DMS114 treated with DMSO at 0.1 percent for 48 hours (cell line): ENCODE measurements around the gene HIP1.
"Not testable (repeated sequence)": the region's sequence is repeated elsewhere in the genome, so short reads cannot be mapped to it uniquely, and the experiment has no call there.

Experiments used
- DNase-seq: peaks from one replicate; lab custom pipeline; 2025; ENCODE audit not compliant: unreplicated experiment; lab: John Stamatoyannopoulos, UW

Gene HIP1

DNA sequence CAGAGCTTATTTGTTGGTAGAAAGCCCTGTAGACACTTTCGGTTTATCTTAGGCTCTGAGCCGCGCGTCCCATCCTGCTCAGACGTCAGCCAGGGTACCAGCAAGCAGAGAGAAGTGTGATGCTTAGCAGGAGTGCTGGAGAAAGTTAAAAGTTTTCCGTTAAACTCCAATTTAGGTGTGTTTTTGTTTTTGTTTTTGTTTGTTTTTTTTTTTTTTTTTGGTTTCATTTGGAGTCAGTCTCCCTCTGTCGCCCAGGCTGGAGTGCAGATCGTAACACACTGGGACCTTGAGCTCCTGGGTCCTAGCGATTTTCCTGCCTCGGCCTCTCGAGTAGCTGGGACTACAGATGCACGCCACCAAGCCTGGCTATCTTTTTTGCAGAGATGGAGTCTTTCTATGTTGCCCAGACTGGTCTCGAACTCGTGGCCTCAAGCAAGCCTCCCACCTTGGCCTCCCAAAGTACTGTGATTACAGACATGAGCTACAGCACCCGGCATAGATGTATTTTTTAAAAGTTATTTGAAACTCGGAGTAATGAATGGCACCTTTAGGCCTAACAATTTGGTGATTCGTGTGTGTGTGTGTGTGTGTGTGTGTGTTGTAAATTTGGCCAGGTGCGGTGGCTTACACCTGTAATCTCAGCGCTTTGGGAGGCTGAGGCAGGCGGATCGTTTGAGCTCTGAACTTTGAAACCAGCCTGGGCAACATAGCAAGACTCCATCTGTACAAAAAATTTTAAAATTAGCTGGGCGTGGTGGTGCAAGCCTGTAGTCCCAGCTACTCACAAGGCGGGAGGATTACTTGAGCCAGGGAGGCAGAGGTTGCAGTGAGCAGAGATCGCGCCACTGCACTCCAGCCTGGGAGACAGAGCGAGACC, 1.3 kb upstream of the HIP1 start:
- DNase-seq: peak; percentile 44

GRCh38 chr7:75738975-75739795, 444 bp upstream of the HIP1 start:
- peak; percentile 86 for DNase-seq

- DNase-seq: no peak
These were observed 711 bp downstream of the HIP1 start for GRCh38 chr7:75737856-75738603.

- no peak for DNase-seq
These were observed 3.0 kb downstream of the HIP1 start for GRCh38 chr7:75735581-75736350.

GRCh38 chr7:75734586-75735458, 3.9 kb downstream of the HIP1 start:
- no peak for DNase-seq

- no peak for DNase-seq
These were observed 5.7 kb downstream of the HIP1 start for GRCh38 chr7:75732764-75733630.

- no peak for DNase-seq
These were observed 6.7 kb downstream of the HIP1 start for GRCh38 chr7:75732016-75732521.

DNA sequence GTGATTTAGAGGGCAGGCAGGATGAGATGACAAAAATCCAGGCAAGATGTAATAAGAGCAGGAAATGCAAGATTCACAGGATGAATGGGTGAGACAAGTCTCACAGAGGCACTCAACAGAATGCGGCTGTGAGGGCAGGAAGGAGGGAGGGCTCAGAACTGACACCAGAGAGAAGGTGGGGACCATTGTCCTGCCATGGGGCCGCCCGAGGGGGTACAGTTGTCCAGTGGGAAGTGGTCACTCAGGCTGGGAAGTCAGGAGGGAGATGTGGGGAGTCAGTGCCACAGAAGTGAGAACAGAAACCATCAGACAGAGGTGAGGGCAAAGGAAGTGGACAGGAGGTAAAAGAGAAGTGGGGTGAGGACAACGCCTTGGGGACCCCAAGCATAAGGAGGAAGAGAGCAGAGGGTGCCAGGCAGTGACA, 8.9 kb downstream of the HIP1 start:
- no peak for DNase-seq

DNA sequence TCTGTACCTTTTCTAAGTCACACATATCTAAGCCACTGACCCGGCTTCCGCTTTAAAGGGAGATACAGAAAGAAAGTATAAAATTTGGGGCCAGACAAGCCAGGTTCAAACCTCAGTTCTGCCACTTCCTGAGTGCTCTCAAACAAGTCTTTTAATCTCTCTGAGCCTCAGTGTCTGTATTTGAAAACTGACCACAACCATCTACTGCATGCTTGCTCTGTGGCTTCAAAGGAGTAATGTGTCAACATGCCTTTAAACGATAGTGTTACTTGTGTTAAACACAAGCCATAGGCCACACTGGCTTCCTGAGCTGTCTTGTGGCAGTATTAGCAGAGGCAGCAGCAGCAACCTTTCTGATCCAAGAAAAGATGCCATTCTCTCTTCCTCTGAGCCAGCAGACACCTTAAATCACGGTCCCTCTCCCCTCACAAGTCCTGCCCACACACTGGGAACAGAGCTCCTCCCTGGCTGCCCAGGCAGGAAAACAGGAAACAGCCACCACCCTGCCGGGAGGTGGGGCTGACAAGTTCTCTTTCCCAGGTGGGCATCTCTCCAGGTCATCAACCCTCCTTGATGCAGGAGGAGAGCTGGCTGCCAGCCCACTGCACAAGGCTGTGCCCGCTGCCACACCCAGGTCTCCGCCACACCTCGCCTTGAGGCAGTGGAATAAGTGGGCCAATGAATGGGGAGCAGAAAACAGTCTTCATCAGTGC, 10.7 kb downstream of the HIP1 start:
- DNase-seq: no peak

DNA sequence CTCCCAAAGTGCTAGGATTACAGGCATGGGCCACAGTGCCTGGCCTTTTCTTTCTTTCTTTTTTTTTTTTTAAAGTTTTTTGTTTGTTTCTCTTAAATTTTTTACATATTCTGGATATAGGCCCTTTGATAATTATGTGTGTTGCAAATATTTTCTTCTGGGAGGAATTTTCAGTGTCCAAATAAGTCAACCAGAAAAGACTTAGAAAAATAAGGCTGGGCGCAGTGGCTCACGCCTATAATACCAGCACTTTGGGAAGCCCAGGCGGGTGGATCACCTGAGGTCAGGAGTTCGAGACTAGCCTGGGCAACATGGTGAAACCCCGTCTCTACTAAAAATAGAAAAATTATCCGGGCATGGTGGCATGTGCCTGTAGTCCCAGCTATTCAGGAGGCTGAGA, 11.4 kb downstream of the HIP1 start:
- DNase-seq: not testable (repeated sequence)

- DNase-seq: no peak
These were observed 13.4 kb downstream of the HIP1 start for GRCh38 chr7:75725306-75725705.

DNA sequence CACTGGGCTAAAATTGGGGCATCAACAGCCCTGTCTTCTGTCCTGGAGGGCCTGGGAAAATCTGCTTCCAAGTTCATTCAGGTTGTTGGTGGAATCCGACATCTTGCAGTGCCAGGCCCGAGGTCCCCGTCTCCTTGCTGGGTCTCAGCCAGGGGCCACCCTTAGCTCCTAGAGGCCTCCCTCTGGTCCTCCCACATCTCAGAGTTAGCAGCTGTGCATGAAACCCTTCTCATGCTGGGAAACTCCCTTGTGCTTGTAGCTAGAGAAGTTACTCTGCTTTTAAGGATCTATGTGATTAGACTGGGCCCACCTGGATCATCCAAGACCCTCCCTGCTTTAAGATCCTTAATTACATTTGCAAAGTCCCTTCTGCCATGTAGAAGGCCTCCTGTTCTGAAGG, 15.3 kb downstream of the HIP1 start:
- DNase-seq: no peak

DNA sequence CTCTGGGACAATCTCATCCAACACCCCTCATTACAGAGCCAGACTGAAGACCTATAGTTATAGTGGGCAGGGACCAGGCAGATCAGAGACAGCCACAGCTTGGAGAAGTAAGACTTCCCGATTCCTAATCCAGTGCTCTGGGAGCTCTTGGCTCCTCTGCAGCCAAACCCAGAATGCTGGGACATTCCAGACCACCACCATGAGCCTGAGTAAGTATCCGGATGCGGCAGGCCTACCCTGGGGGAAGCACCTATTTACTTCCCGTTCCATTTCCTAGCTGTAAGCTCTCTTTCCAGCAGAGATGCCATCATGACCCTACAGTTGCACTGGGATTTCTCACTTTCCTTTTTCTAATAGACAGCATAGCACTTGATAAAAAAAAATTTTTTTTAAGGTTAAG, 16.4 kb downstream of the HIP1 start:
- DNase-seq: no peak

DNA sequence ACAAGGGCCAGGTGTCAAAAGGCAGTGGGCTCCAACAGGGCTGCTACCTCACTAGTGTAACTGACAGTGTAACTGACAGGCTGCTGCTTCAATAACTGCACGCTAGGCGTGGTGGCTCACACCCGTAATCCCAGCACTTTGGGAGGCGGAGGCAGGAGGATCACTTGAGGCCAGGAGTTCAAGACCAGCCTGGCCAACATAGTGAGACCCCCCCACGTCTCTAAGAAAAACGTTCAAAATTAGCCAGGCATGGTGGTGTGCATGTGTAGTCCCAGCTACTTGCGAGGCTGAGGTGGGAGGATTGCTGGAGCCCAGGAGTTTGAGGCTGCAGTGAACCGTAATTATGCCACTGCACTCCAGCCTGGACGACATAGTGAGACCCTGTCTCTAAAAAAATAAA, 16.8 kb downstream of the HIP1 start:
- DNase-seq: not testable (repeated sequence)

DNA sequence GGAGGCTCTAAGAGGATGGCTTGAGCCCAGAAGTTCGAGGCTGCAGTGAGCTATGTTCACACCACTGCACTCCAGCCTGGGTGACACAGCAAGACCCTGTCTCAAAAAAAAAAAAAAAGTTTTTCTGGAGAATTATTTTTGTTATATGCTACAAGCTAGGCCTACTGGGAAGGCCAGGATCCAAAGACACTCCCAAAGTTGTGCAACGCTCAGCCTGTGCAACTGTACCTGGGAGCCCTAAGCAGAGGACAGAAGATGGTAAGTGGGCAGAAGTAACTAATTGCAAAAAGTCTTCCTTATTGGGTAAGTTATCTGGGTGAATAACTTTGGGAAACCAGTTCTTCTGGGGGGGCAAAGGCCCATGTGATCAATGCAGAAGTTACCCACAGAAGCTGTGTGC, 17.3 kb downstream of the HIP1 start:
- DNase-seq: no peak

- DNase-seq: no peak
These were observed 19.1 kb downstream of the HIP1 start for GRCh38 chr7:75719626-75720025.

GRCh38 chr7:75718390-75719031, 20.2 kb downstream of the HIP1 start:
- no peak for DNase-seq
